PFSK-1 (cell line): ENCODE data around the gene PROM1.

Experiments used
- FOXP2 ChIP-seq: optimal IDR thresholded peaks from 2 replicates; pipeline ENCODE3; 2011; ENCODE audit warnings: borderline replicate concordance, control low read depth, inconsistent platforms; ENCODE audit not compliant: insufficient read depth; ENCODE audit errors: extremely low read length, extremely low read depth
- POLR2AphosphoS5 ChIP-seq: IDR thresholded peaks from 2 replicates; pipeline ENCODE4 v1.6.1; 2012; ENCODE audit warnings: low read depth, mild to moderate bottlenecking, control low read depth, low read length, moderate library complexity
- REST ChIP-seq, 2 experiments: IDR thresholded peaks; 2 replicates each; pipeline versions ENCODE4 v1.6.1 to v1.8.0; 2011 to 2012; ENCODE audit warnings: low read depth in 2 of 2, low read length in 2 of 2, control low read depth in 1 of 2, inconsistent platforms in 1 of 2, mild to moderate bottlenecking in 1 of 2, moderate library complexity in 1 of 2; ENCODE audit not compliant: insufficient read depth in 1 of 2
- SIN3A ChIP-seq: IDR thresholded peaks from 2 replicates; pipeline ENCODE4 v1.6.1; 2012; ENCODE audit warnings: mild to moderate bottlenecking, low read length, moderate library complexity, borderline replicate concordance; ENCODE audit not compliant: insufficient read depth
- TAF1 ChIP-seq: IDR thresholded peaks from 2 replicates; pipeline ENCODE4 v1.6.1; 2012; ENCODE audit warnings: low read length, control low read depth, borderline replicate concordance; ENCODE audit not compliant: insufficient read depth

Gene PROM1

GRCh38 chr4:16062601-16063000, 21.2 kb downstream of the PROM1 start:
- TF ChIP-seq TAF1 (no peak), FOXP2 (no peak), POLR2AphosphoS5 (no peak), SIN3A (no peak), REST (IDR thresholded peaks at IDR 0.05; ENCODE audit: insufficient read depth in 1 of 2, low read depth in 2 of 2, low read length in 2 of 2) (no peak)

DNA sequence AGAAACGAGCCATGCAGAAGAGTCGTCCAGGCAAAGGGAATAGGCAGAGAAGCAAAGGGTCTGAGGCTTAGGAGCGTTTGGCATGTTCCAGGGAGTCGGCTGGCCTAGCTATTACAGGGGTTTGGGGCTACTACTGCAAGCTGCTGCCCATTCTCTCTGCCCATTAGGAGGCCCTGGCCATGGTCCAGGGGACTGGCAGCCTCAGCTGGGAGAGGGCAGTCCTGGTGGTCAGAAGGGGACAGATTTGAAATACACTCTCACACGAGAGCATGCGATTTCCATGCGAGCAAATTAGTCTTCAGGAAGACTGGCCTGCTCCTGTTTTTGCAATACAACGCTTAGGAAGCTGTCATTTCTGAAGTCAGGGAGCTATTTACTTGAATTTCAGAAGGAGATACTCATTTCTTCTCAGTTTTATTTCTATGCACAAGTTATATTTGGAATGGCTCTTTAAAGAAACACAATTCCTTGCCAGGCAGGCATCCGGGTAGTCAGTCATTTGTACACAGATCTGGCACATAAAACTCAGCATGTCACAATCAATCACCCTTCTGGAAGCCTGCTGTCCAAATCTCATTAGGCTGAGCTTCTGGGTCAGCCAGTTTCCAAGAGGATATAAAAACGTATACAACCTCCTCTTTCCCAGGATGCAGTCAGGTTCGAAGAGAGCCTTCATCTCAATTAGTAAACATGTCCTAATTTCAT, 27.0 kb downstream of the PROM1 start:
- TF ChIP-seq FOXP2 (no peak), REST (IDR thresholded peaks at IDR 0.05; ENCODE audit: insufficient read depth in 1 of 2, low read depth in 2 of 2, low read length in 2 of 2) (no peak), TAF1 (no peak), SIN3A (no peak), POLR2AphosphoS5 (no peak)

DNA sequence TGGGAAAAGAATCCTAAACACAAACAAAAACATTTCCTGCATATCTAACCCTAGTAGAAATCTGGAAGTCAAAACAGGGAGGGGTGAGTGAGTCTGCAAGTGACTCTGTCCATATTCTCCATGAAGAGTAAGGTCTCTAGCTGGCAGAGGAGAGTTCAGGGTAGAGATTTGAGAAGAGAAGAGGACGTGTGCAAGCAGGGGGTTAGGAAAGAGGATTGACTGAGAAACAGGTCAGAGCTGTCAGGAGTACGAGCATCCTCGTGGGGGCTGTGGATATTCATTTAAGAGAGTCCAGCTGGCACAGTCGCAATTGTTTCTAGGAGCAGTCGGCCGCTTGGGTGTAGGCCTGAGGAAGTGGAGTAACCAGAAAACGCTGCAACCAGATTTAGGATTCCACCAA, 27.9 kb downstream of the PROM1 start:
- TF ChIP-seq REST (IDR thresholded peaks at IDR 0.05; ENCODE audit: insufficient read depth in 1 of 2, low read depth in 2 of 2, low read length in 2 of 2) = no peak
- TF ChIP-seq FOXP2 = no peak
- no peak for TF ChIP-seq SIN3A
- no peak for TF ChIP-seq TAF1
- no peak for TF ChIP-seq POLR2AphosphoS5

DNA sequence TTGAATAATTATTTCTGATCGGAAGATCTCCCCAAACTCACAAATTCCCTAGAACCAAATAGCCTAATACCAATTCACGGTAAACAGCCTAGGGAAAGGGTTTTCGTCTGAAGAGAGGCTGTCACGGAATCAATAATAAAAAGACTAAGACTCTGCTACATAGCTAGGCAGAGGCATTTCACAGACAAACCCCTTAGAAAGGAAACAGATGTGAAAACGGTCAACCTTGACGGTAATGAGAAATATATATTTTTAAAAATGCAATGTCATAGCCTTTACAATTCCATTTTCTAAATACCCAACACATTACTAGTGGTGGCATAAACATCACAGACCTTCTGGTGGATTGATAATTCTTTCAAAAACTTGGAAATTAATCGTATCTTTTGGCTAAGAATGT, 28.4 kb downstream of the PROM1 start:
- TF ChIP-seq FOXP2 = no peak
- TF ChIP-seq SIN3A = no peak
- TF ChIP-seq REST (IDR thresholded peaks at IDR 0.05; ENCODE audit: insufficient read depth in 1 of 2, low read depth in 2 of 2, low read length in 2 of 2) = no peak
- no peak for TF ChIP-seq POLR2AphosphoS5
- no peak for TF ChIP-seq TAF1

GRCh38 chr4:16052939-16053338, 30.9 kb downstream of the PROM1 start:
- TF ChIP-seq SIN3A (no peak), TAF1 (no peak), FOXP2 (no peak), REST (IDR thresholded peaks at IDR 0.05; ENCODE audit: insufficient read depth in 1 of 2, low read depth in 2 of 2, low read length in 2 of 2) (no peak), POLR2AphosphoS5 (no peak)
